Right lobe of liver (tissue), 6 donors: Measurements from ENCODE around the gene KCND2. TPM values are rescaled to one million over a fixed set of nuclear protein-coding genes. Genes with fewer than 3 reads are reported as not detected.

Experiments
- ATAC-seq, 4 donors: fragments of 200-7000 bp; cut with Tn5 transposase; one replicate each; pipeline ENCODE4 v1.9.1; 2020; ENCODE audit warnings: mild to moderate bottlenecking in 4 of 4, moderate library complexity in 4 of 4
- DNase-seq, 3 donors: peaks; one replicate each; pipeline ENCODE4 v3.0.0-alpha.2; 2020
- H3K27ac ChIP-seq, 3 donors: fragments of 200-600 bp; one replicate each; pipeline ENCODE4 v1.8.0; 2022
- H3K27me3 ChIP-seq, 2 donors: fragments of 200-600 bp; one replicate each; pipeline ENCODE4 v1.8.0; 2022
- H3K36me3 ChIP-seq, 4 donors: fragments of 200-600 bp; sonication (generic) in 1 of 4; one replicate each; pipeline versions ENCODE4 v1.5.1 to v1.8.0; 2017 to 2022; ENCODE audit warnings: control low read depth in 1 of 4
- H3K4me1 ChIP-seq, 4 donors: fragments of 200-600 bp; sonication (generic) in 1 of 4; one replicate each; pipeline versions ENCODE4 v1.5.1 to v1.8.0; 2017 to 2022; ENCODE audit warnings: control low read depth in 1 of 4
- H3K4me3 ChIP-seq, 3 donors: fragments of 200-600 bp; one replicate each; pipeline ENCODE4 v1.8.0; 2022
- H3K9me3 ChIP-seq, 4 donors: fragments of 200-600 bp; sonication (generic) in 1 of 4; one replicate each; pipeline versions ENCODE4 v1.5.1 to v1.8.0; 2017 to 2022; ENCODE audit warnings: control low read depth in 1 of 4
- CTCF ChIP-seq, 4 donors: fragments of 200-600 bp in 3 of 4; fragments of 450-650 bp in 1 of 4; IDR thresholded peaks; one replicate each; pipeline versions ENCODE4 v1.5.1 to v1.8.0; 2016 to 2022; ENCODE audit warnings: antibody characterized with exemption in 4 of 4, mild to moderate bottlenecking in 2 of 4
- POLR2A ChIP-seq: fragments of 450-650 bp; IDR thresholded peaks from one replicate; pipeline ENCODE4 v1.6.1; 2017; ENCODE audit warnings: antibody characterized with exemption, mild to moderate bottlenecking
- WGBS: methylation state at CpG from one replicate; pipeline ENCODE4 v1.1.6; 2018; ENCODE audit warnings: low coverage, low lambda C conversion rate; ENCODE audit not compliant: insufficient coverage; ENCODE audit errors: missing lambda C conversion rate; 5-methylcytosine and 5-hydroxymethylcytosine counted together
- intact Hi-C, 2 donors: fragments of 100-400 bp; cut with DNase I; formaldehyde crosslinking; loops; one replicate each; pipeline versions ENCODE4 v1.11.2 to v1.14.1; 2022
- total RNA-seq, 6 experiments: library from RNA; depleted of rRNA in 2 of 6; stranded (reverse); fragments of >200 nt in 2 of 6; fragmentation: NEBNext Ultra II Directional in 3 of 6; extraction: Animal tissue kit (Norgen Biotek cat#: 25700) in 3 of 6; gene quantifications; one replicate each; pipeline versions ENCODE4 v1.1.0 to v1.2.4, GENCODE V29; 2016 to 2023
- donor health status: DM: no; HTN: yes; CAD: no.
- donor health status: DM: no; HTN: no; CAD: no.
- donor health status: DM: no; HTN: no; CAD: no.
- donor health status: DM: no; HTN: yes; CAD: no.
- donor health status: DM: no; HTN: yes; CAD: no.

Gene KCND2
- total RNA-seq, 6 experiments from 2014 or later = 0.04 to 0.49 TPM; not detected in 4

GRCh38 chr7:120615703-120616102, 342.7 kb downstream of the KCND2 start:
- DNase-seq = no peak
- H3K4me3 ChIP-seq = no peak overlapping the region
- no peaks in the 10 kb centered on the region for H3K4me1 ChIP-seq
- H3K27ac ChIP-seq = no peak overlapping the region
- H3K9me3 ChIP-seq = no peaks in the 10 kb centered on the region
- no peaks in the 10 kb centered on the region for H3K27me3 ChIP-seq
- H3K36me3 ChIP-seq = no peaks in the 10 kb centered on the region
- ATAC-seq = no peak
- intact Hi-C loops = no loop called here
- TF ChIP-seq POLR2A (no peak), CTCF (IDR thresholded peaks at IDR 0.05) (no peak)
- 41% methylated on average over 3 of the region's 3 CpGs for whole genome bisulfite sequencing

GRCh38 chr7:120617275-120617674, 344.3 kb downstream of the KCND2 start:
- TF ChIP-seq CTCF (IDR thresholded peaks at IDR 0.05) (no peak), POLR2A (no peak)

GRCh38 chr7:120628251-120628650, 355.3 kb downstream of the KCND2 start:
- H3K27ac ChIP-seq = no peak overlapping the region
- intact Hi-C loops = no loop called here
- no peaks in the 10 kb centered on the region for H3K36me3 ChIP-seq
- TF ChIP-seq CTCF (IDR thresholded peaks at IDR 0.05) (no peak), POLR2A (no peak)
- H3K4me3 ChIP-seq = no peak overlapping the region
- H3K9me3 ChIP-seq = no peaks in the 10 kb centered on the region
- no peak for ATAC-seq
- H3K27me3 ChIP-seq = no peaks in the 10 kb centered on the region
- whole genome bisulfite sequencing = 56% methylated on average over 1 of the region's 1 CpG
- no peaks in the 10 kb centered on the region for H3K4me1 ChIP-seq
- no peak for DNase-seq

More at GRCh38 chr7:120617275-120617674, 344.3 kb downstream of the KCND2 start:
- no peak for DNase-seq
- Histone ChIP-seq H3K4me1 (no peaks in the 10 kb centered on the region), H3K36me3 (no peaks in the 10 kb centered on the region), H3K9me3 (no peaks in the 10 kb centered on the region), H3K4me3 (no peak overlapping the region), H3K27ac (no peak overlapping the region), H3K27me3 (no peaks in the 10 kb centered on the region)
- no peak for ATAC-seq
- 45% methylated on average over 3 of the region's 3 CpGs for WGBS
- intact Hi-C loops = no loop called here

- ATAC-seq (no peak), DNase-seq (no peak)
- H3K27ac ChIP-seq = no peak overlapping the region
- no peaks in the 10 kb centered on the region for H3K4me1 ChIP-seq
- H3K9me3 ChIP-seq = no peaks in the 10 kb centered on the region
- intact Hi-C loops = no loop called here
- no peaks in the 10 kb centered on the region for H3K36me3 ChIP-seq
- no peaks in the 10 kb centered on the region for H3K27me3 ChIP-seq
- no peak for TF ChIP-seq CTCF (IDR thresholded peaks at IDR 0.05)
- TF ChIP-seq POLR2A = no peak
- no peak overlapping the region for H3K4me3 ChIP-seq
Observed at GRCh38 chr7:120639884-120640283, 366.9 kb downstream of the KCND2 start.

GRCh38 chr7:120645966-120646365, 373.0 kb downstream of the KCND2 start:
- TF ChIP-seq POLR2A (no peak), CTCF (IDR thresholded peaks at IDR 0.05) (no peak)
- Histone ChIP-seq H3K9me3 (no peaks in the 10 kb centered on the region), H3K27me3 (no peaks in the 10 kb centered on the region), H3K27ac (no peak overlapping the region), H3K4me1 (no peaks in the 10 kb centered on the region), H3K36me3 (no peaks in the 10 kb centered on the region), H3K4me3 (no peak overlapping the region)
- intact Hi-C loops = no loop called here
- ATAC-seq (no peak), DNase-seq (no peak)
- WGBS = 42% methylated on average over 1 of the region's 1 CpG
